HFFc6 (cell line): ENCODE data around the gene LRRC10B. TPM values are rescaled to one million over a fixed set of nuclear protein-coding genes. Genes with fewer than 3 reads are reported as not detected.

ENCODE experiments used
- DNase-seq: peaks from one replicate; pipeline ENCODE4 v3.0.0-alpha.2; 2018
- H3K27ac Mint-ChIP-seq: 2 replicates; pipeline ENCODE4 v1.8.0; 2020; ENCODE audit warnings: mild to moderate bottlenecking, mixed read lengths
- H3K27me3 Mint-ChIP-seq: 2 replicates; pipeline ENCODE4 v1.8.0; 2021; ENCODE audit warnings: mild to moderate bottlenecking, moderate library complexity, mixed read lengths; ENCODE audit not compliant: insufficient read depth
- H3K36me3 Mint-ChIP-seq: 2 replicates; pipeline ENCODE4 v1.8.0; 2021; ENCODE audit warnings: low read depth, mixed read lengths
- H3K4me1 Mint-ChIP-seq: 2 replicates; pipeline ENCODE4 v1.8.0; 2020; ENCODE audit warnings: low read depth, mixed read lengths
- H3K4me3 Mint-ChIP-seq: 2 replicates; pipeline ENCODE4 v1.8.0; 2020; ENCODE audit warnings: mild to moderate bottlenecking, moderate library complexity, mixed read lengths
- H3K9me3 Mint-ChIP-seq: 2 replicates; pipeline ENCODE4 v1.8.0; 2020; ENCODE audit warnings: mild to moderate bottlenecking, mixed read lengths
- microRNA-seq: library from miRNA; unstranded; fragments of <30 nt; microRNA quantifications from one replicate; pipeline ENCODE4, GENCODE V29; 2019
- total RNA-seq, 6 experiments: library from RNA; stranded (reverse); fragmentation: NEBNext Ultra II Directional; extraction: Animal tissue kit (Norgen Biotek cat#: 25700); gene quantifications; 2 replicates in 1 of 6; 3 replicates in 5 of 6; pipeline ENCODE4 v1.2.3, GENCODE V29; 2021
- TF ChIP-seq, protein P1 (sequence below): fragments of 200-600 bp; sonication (generic); IDR thresholded peaks from 2 replicates; pipeline ENCODE4 v1.5.0; 2021; ENCODE audit warnings: antibody characterized with exemption, mild to moderate bottlenecking

LRRC10B gene
- total RNA-seq, 6 experiments from 2014 or later = not detected

DNA sequence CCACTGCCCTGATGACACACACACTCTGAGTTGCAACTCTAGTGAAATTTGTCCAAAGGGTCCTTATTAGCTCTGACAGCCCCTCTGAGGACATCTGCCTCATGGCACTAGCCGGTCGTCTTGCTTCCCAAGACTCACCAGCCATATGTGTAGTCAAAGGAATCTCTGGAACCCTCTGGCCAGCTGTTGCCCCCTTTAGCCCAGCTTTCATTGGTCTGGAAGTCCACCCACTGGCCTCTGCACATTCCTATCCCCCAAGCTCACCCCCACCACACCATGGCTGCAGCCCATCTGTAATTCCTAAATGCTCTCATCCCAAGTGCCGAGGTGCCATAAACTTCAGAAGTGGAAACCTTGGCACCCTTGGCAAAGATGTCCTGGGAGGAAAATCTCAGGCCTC lies 48.1 kb downstream of the LRRC10B start:
- TF ChIP-seq, protein P1, sequence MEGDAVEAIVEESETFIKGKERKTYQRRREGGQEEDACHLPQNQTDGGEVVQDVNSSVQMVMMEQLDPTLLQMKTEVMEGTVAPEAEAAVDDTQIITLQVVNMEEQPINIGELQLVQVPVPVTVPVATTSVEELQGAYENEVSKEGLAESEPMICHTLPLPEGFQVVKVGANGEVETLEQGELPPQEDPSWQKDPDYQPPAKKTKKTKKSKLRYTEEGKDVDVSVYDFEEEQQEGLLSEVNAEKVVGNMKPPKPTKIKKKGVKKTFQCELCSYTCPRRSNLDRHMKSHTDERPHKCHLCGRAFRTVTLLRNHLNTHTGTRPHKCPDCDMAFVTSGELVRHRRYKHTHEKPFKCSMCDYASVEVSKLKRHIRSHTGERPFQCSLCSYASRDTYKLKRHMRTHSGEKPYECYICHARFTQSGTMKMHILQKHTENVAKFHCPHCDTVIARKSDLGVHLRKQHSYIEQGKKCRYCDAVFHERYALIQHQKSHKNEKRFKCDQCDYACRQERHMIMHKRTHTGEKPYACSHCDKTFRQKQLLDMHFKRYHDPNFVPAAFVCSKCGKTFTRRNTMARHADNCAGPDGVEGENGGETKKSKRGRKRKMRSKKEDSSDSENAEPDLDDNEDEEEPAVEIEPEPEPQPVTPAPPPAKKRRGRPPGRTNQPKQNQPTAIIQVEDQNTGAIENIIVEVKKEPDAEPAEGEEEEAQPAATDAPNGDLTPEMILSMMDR = no peak
- H3K27me3 Mint-ChIP-seq = peaks cover 65% of the 10 kb centered on the region
- H3K4me1 Mint-ChIP-seq = peaks cover 15% of the 10 kb centered on the region; the same call in 1 of the 2 replicates
- no peak for DNase-seq
- H3K4me3 Mint-ChIP-seq = no peak overlapping the region
- no peaks in the 10 kb centered on the region for H3K36me3 Mint-ChIP-seq
- no peak overlapping the region for H3K27ac Mint-ChIP-seq
- H3K9me3 Mint-ChIP-seq = no peaks in the 10 kb centered on the region

Small RNA genes lying within 50 kb of the gene (microRNA-seq; reads per million reads assigned to microRNA genes)
- not detected for gene MIR4488

Other genes with a start within 250 kb of the LRRC10B start
- 1 to 10 TPM in 1 of 6 experiments, under 1 TPM in 5; 0.47 to 1.5 (median 0.74) TPM for gene VWCE, start 213.4 kb upstream of the LRRC10B start, total RNA-seq
- gene DDB1, start 175.6 kb upstream of the LRRC10B start, total RNA-seq = 100 to 1,000 TPM; 241 to 285 (median 267) TPM
- gene TKFC, start 175.5 kb upstream of the LRRC10B start, total RNA-seq = 10 to 100 TPM; 27.3 to 43.0 (median 31.8) TPM
- 10 to 100 TPM; 38.7 to 52.8 (median 46.7) TPM for gene CYB561A3, start 146.9 kb upstream of the LRRC10B start, total RNA-seq
- gene TMEM138, start 146.4 kb upstream of the LRRC10B start, total RNA-seq = 10 to 100 TPM; 49.0 to 63.1 (median 58.0) TPM
- 1 to 10 TPM; 5.9 to 9.5 (median 8.3) TPM for gene TMEM216, start 116.2 kb upstream of the LRRC10B start, total RNA-seq
- 10 to 100 TPM; 56.9 to 72.4 (median 64.8) TPM for gene CPSF7, start 78.8 kb upstream of the LRRC10B start, total RNA-seq
- 10 to 100 TPM; 33.9 to 43.0 (median 38.3) TPM for gene SDHAF2, start 78.6 kb upstream of the LRRC10B start, total RNA-seq
- gene SYT7, start 72.3 kb downstream of the LRRC10B start, total RNA-seq = under 1 TPM in 3 of 6 experiments, not detected in 3; 0.05 to 0.21 (median 0.11) TPM
- gene DAGLA, start 171.6 kb downstream of the LRRC10B start, total RNA-seq = 1 to 10 TPM; 2.4 to 4.2 (median 3.3) TPM
- under 1 TPM; 0.24 to 0.67 (median 0.53) TPM for gene MYRF, start 243.9 kb downstream of the LRRC10B start, total RNA-seq